GM19438 (cell line): Measurements from ENCODE around the gene BEX2.
A peak's percentile ranks its signal among the peaks of the same experiment; 100 is the strongest.
"Not testable (repeated sequence)": the region's sequence is repeated elsewhere in the genome, so short reads cannot be mapped to it uniquely, and the experiment has no call there.

ENCODE experiments used
- ATAC-seq: cut with Tn5 transposase; IDR thresholded peaks from one replicate; pipeline ENCODE4 v1.9.1; 2021; ENCODE audit warnings: low read depth; ENCODE audit not compliant: unreplicated experiment

The BEX2 gene

DNA sequence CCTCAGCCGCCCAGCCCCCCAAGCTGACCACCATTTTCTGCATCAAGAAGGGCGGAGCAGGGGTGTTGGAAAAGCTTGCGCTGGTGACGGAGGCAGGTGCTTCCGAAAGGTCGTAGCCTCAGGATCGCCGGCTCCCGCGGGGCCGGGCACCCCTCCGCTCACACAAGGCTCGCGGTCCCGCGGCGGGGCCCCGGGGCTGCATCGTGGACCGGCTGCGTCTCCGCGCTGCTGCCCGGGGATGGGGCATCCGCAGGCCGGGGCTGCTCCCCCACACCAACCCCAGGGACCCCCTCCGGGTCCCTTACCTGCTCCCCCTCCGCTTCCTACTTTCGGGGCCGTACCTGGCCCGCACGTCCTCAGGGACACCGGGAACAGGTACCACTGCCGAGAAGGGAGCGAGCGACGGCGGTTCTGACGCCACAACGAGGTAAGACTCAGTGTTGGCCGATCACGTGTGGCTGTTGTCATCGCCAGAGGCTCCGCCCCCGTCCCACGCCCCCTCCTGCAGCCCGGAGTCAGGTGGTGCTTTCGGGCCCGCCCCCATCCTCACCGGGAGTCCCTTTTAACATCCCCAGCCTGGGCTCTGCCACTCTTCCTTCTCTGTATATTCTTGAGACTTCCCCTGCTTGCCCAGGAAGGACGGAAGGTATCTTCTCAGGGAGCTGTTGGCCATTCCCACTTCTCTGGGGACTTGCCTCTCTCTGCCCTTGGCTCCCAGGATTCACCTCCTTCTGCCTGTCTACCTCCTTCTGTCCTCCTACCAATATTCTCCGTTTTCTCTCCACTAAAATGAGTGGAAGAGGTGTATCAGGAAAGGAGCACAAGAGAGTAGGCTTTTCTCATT is at the start of gene BEX2:
TSS of gene BEX2 (minus strand) at position 436 of the 844 bp plus-strand sequence. CDS start 1,014 bp downstream, outside the sequence.
- peak; percentile 99 for ATAC-seq

DNA sequence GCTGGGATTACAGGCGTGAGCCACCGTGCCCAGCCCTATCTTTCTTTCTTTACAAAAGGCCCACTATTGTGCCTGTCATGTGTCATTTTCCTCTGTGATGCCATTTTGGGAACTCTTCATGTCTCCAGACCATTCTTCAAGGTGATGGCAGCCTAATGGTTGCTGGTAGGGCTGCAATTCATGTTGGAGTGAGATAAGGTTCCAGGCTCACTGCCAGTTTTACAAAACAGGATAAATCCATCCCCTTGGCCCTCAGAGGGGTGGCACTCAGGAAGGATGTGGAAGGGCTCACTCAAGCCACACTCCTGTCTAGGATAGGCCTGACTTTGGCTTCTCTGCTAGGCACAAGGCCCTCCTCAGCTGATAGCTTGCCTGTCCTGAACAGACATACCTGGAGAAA is 49.3 kb upstream of the BEX2 start:
- ATAC-seq, result no peak

DNA sequence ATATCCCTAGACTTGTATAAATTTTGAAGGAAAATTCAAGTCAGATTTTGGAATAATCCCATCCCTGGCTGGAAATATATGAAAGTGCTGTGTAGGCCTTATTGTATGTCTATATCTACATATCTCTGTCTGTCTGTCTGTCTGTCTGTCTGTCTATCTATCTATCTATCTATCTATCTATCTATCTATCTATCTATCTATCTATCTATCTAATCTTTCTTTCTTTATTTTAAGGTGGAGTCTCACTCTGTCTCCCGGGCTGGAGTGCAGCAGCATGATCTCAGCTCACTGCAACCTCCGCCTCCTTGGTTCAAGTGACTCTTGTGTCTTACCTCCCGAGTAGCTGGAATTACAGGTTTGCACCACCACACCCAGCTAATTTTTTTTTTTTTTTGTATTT is 48.8 kb upstream of the BEX2 start:
- ATAC-seq, result not testable (repeated sequence)

DNA sequence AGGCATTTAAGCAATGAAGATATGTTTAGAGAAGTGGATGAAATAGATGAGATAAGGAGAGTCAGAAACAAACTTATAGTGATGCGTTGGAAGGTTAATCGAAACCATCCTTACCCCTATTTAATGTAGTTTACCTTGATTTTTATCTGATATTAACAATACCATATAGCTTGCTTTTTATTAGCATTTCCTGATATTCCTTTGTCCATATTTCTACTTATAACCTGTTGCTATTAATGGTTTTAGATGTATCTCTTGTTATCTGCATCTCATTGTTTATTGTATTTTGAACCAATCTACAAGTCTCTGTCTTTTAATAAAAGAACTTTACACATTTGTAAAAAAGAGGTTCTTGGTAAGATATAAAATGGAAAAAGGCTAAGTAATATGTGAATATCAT is 47.1 kb upstream of the BEX2 start:
- no peak for ATAC-seq

DNA sequence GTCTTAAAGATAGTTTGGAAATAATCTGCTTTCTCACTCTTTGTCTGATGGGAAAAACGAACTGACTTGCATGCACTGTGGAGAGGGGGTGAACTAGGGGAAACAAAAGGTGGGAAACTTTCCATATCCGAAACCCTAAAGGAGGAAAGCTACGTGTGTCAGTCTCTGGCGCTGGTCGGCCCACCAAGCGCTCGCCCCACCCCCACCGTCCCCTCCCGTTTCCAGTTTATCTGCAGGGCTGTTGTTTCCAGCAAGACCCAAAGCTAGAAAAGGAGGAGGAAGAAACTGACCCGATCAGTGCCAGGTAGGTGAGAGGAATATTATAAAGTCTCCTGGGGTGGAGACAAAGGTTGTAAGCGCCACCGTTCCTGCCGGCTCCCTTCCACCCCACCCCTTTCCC is 46.1 kb upstream of the BEX2 start:
- peak; percentile 25 for ATAC-seq

DNA sequence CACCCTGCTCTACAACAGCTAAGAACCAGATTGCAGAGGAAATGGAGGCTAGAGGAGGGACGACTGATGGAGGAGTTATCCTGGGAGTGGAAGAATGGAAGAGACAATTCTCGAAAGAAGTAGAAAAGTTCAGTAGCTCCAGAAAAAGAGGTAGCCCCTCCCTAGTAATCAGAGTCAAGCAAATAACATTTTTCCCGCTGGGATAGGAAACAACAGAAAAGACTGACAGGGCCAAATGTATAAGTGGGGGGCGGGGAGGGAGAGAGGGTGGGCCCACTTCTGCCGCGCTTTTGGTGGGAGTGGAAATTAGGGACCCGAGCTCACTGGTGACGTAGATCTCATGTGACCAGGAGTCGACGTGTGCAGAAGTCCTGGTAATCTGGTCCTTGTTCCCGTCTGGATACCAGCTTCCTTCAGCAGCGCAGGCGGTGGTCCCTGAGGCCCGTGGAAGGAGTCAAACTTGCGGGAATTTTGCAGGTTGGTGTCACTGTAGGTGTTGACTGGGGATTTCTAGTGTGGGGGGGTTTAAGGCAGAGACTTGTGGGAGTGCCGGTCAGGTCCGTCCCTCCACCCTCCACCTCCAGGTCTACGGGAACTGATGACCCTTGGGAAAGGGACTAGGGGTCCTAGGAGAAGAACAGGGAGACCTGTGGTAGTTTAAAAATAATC is 45.5 kb upstream of the BEX2 start, which contains the start of gene TCEAL9:
TSS of gene TCEAL9 (plus strand) at position 377 of the 669 bp plus-strand sequence. CDS start 1,179 bp downstream, outside the sequence.
- ATAC-seq, result peak; percentile 78

DNA sequence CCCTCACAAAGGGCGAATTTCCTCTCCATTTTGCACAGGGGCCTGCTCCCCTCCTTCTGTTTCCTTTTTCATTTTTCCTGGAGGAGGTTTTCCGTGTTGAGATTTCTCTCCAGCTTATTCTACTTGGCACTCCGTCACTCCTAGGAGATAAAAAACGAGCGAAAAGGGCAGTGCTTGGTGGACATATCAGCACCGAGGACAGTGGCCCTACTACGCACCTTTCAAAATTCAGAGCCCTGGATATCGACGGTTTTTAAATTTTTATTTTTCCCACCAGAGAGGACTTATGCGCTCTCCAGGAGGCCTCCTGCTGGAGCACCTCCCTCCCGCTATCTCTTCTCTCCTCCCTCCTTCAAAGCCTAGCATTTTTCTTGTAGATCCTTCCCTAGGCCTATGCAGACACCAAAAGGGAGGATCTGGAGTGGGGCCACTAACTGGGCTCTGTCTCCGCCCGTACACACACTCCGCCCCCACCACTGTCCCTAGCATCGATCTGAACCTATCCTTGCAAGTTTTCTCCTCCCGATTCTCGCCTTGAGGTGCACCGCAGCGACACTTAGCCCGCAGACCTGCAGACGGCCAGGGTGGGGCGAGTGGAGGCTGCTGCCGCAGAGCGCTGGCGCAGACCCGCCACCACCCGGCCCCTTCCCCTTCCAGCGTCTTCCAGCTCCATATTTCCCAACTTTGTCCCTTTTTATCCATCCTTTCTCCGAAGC is 37.0 kb upstream of the BEX2 start:
- ATAC-seq, result no peak

DNA sequence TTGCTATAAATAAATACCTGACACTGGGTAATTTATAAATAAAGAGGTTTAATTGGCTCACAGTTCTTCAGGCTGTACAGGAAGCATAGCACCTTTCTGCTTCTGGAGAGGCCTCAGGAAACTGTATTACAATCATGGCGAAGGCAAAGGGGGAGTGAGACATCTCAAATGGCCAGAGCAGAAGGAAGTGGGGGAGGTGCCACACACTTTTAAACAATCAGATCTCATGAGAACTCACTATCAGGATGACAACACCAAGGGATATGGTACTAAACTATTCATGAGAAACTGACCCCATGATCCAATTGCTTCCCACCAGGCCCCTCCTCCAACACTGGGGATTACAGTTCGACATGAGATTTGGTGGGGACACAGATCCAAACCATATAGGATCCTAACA is 33.8 kb upstream of the BEX2 start:
- no peak for ATAC-seq

DNA sequence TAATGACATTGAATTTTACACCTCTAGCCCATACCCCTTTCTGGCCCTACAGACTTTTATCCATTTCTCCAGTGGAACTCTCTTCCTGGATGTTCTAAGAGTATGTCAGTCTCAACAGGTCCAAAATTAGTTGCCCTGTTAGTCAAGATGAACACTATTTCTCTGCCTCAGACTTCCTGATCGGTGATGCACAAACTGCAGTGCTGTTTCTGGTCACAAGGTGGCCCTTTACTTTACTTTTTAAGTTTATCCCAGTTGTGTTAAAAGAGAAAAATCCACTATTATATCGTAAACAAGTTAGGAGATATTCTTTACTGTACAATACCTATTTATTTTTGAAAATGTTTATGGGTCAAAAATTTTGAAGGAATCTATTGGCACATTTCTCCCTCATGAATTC is 32.3 kb upstream of the BEX2 start:
- ATAC-seq, result peak; percentile 62

DNA sequence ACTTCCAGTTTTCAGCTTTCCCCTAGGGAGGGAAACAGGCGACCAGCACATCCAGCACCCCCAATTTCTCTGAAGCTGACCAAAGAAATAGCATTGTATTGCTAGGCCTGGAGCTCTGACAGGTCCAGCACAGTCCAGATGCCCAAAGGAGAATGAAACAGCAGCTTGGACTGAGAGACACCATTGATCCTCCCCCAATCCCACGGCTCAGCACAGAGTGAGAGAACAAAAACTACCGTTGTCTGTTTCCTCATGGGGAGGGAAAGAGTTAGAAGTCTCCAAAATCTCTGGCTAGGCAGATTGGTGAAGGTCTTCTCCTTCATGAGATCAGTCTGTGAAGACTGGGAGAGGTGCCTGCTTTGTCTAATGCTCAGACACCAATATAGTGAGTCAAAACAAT is 27.9 kb upstream of the BEX2 start:
- no peak for ATAC-seq

DNA sequence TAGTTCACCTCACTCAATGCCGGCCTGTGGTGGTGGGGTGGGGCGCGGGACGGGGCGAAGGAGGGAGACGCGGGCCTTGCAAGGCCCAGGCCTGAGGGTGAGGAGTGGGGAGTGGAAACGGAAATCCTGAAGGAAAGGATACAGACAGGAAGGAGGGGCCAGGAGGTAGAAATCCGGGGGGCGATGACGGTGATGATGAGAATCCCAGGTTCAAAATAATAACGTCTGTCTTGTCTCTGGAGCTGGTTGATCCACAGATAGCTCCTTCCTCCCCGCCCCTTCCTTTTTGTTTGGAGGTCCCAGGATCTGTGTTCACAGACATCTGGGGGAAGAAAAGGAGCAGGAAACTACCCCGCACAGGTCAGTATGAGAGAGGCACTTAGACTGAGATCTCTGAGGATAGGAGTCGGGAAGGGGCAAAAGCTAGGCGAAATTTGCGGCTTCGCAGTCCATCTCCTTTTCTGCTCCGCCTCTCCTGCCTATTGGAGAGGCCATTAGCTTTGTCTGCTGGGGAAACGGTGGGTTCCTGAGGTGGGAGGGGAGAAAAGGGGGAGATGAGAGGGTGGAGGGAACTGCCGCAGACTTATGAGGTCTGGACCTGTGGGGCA is 20.0 kb upstream of the BEX2 start:
- no peak for ATAC-seq

DNA sequence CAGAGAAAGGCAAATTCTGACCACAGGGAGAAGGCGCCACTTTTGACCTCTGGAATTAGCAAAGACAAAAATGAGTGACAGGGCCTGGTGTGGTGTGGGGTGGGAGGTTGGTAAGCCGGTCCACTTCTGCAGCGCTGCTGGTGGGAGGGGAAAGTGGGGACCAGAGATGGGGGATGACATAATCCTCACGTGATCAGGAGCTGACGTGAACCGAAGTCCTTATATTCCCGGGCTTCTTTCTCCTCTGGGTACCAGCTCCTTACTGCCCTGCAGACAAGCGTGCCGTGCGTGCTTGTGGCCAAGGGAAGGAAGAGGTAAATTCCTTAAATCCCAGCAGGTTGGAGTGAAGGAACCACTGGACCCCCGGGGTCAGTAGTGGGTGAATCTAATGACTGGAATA is 19.2 kb upstream of the BEX2 start, which contains the start of gene TCEAL7:
TSS of gene TCEAL7 (plus strand) at position 249 of the 400 bp plus-strand sequence. CDS start 1,165 bp downstream, outside the sequence.
- no peak for ATAC-seq

DNA sequence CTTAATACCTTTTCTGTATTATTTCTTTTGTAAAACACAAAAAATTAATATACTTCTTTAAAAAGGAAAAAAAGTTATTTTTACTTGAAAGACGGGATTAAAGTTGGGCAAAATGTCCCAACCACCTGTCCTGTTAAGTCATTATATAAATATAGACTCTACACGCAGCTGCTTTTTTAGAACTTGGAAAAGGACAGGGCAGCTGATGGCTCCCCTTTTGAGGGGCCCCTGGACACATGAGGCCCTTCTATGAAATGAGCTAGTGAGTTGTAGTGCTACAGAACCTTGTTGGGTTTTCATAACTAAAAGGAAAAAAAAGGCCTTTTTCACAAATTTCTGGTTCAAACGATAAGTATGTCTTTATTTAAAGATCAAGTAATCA is 600 bp upstream of the BEX2 start:
- ATAC-seq, result no peak

DNA sequence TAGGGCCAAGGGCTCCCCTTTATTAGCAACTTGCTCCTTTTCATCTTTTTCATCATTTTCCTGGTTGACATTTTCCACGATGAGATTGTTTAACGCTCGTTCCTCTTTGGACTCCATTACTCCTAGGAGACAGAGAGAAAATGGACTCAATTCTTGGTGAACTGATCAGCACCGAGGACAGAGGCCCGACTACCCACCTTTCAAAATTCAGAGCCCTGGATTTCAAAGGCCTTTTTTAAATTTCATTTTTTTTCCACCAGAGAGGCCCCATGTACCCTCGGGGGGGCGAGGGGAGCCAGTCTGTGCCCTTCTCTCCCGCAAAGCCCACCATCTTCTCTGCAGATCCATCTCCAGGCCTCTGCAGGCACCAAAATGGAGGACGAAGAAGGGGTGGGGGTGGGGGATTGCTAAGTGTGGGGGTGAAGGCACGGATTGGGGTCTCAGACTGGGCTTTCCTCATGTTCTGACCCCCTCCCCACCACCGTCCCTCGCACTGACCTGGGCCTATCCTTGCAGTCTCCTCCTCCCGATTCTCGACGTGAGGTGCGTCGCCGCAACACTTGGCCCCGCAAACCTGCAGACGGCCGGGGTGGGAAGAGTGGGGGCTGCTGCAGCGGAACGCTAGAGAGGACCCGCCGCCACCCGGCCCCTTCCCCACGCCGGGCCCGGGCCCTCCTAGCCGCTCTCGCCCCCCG is 783 bp downstream of the BEX2 start:
- ATAC-seq, result no peak

DNA sequence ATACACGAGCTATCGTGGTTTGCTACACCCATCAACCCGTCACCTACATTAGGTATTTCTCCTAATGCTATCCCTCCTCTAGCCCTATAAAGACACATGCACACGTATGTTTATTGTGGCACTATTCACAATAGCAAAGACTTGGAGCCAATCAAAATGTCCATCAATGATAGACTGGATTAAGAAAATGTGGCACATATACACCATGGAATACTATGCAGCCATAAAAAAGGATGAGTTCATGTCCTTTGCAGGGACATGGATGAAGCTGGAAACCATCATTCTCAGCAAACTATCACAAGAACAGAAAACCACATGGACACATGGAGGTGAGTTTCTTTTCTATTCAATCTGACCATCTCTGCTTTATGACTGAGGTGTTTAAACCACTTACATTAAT is 5.1 kb downstream of the BEX2 start:
- not testable (repeated sequence) for ATAC-seq

DNA sequence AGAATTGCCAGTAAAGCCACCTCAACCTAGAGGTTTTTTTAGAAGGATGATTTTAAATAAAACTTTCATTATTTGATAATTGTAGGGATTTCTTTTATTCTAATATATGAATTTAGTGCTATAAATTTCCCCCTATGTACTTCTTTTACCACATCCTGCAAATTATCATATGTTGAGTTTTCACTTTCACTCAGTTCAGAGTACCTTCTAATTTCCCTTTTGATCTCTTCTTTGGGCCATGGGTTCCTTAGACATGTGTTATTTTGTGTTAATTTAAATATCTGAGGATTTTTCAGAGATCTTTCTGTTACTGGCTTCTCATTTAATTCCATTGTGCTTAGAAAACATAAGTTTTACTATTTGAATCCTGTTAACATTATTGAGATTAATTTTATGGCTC is 6.1 kb downstream of the BEX2 start:
- ATAC-seq, result no peak

DNA sequence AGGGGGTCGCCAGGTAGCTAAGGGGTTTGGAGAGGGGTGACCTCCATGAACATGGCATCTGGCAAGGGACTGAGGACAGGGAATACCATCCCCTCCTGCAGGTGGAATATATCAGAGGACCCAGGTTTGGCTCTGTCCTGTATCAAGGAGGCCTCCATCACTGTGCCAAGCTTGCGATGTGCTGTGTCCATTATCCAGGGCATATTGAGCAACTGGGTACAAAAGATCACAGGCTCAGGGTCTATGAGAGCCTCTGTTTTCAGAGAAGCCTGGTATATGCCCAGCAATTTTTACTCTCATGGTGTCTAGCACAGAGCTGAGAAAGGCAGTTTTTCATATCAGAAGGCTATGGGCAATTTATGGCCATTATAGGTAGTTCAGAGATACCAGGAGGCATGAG is 17.7 kb downstream of the BEX2 start:
- no peak for ATAC-seq

DNA sequence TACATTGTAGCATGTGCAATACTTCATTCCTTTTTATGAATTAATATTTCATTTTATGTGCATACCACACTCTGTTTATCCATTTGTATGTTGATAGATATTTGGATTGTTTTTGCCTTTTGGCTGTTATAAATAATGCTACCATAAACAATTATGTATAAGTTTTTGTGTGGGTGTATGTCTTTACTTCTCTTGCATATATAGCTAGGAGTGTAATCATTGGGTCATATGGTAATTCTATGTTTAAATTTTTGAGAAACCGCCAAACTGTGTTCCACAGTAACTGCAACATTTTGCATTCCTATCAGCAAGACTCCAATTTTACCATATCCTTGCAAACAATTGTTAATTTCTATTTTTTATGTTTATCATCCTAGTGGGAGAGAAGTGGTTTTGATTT is 31.2 kb downstream of the BEX2 start:
- ATAC-seq, result no peak

DNA sequence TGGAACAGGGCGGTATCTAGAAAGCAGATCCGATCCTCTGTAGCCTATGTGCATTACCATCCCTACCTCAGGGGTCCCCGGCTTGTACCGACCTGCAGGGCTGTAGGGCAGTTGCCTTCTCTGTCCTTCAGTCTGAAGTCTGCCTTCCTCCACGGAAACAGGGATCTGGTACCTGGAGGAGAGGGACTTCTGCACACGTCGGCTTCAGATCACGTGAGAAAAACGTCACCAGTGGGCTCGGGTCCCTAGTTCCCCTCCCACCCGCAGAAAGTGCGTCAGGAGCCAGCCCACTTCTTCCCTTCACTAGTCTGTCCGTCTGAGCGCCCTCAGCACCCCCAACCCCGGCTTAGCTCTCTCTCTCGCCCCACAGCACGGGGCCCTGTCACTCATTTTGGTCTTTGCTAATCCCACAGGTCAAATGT is 34.2 kb downstream of the BEX2 start, which contains the start of gene TCEAL5:
TSS of gene TCEAL5 (minus strand) at position 170 of the 422 bp plus-strand sequence. CDS start 2,187 bp downstream, outside the sequence.
- ATAC-seq, result no peak
